Measurements from ENCODE around the gene PPARD. TPM values are rescaled to one million over a fixed set of nuclear protein-coding genes. Genes with fewer than 3 reads are reported as not detected.

Gene PPARD
- total RNA-seq, 1 donor from 2014 or later = 15.0 TPM

DNA sequence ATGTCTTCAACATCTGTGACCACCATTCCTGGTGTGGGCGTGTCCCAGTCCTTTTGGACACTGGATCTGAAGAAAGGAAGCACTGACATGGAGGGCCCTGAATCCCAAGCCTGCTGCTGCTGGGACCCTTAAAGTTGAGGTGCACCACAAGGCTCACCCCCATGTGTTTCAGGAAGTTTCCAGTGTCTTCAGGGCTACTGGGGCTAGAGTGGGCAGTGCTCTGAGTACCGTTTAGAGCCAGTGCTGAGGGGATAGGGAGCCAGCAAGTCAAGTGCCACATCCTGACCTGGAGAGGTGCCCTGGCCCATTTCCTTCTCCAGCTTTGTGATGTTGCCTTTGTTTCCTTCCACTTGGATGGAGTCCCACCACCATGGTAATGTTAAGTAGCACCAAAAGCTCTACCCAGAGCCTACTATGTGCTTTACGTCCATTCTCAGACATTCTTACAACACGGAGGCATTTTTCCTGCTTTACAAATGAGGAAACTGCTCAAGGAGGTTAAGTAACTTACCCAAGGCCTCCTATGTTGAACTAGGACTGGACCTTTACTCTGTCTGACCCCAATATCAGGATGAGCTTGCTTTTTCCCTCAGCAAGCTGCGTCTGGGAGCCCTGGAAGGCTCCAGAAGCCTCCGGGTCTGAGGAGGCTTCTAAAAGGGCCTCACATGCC, 45.3 kb upstream of the PPARD start:
- Histone ChIP-seq H3K4me3 (ENCODE audit: low read depth, low read length) (no peak overlapping the region), H3K27me3 (ENCODE audit: control insufficient read depth, insufficient read depth, low read length) (no peaks in the 10 kb centered on the region), H3K36me3 (ENCODE audit: control insufficient read depth, insufficient read depth, low read length) (peaks cover 4% of the 10 kb centered on the region)
- no peak for DNase-seq (ENCODE audit: low read depth)
- TF ChIP-seq, protein P1, sequence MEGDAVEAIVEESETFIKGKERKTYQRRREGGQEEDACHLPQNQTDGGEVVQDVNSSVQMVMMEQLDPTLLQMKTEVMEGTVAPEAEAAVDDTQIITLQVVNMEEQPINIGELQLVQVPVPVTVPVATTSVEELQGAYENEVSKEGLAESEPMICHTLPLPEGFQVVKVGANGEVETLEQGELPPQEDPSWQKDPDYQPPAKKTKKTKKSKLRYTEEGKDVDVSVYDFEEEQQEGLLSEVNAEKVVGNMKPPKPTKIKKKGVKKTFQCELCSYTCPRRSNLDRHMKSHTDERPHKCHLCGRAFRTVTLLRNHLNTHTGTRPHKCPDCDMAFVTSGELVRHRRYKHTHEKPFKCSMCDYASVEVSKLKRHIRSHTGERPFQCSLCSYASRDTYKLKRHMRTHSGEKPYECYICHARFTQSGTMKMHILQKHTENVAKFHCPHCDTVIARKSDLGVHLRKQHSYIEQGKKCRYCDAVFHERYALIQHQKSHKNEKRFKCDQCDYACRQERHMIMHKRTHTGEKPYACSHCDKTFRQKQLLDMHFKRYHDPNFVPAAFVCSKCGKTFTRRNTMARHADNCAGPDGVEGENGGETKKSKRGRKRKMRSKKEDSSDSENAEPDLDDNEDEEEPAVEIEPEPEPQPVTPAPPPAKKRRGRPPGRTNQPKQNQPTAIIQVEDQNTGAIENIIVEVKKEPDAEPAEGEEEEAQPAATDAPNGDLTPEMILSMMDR (IDR thresholded peaks at IDR 0.05; ENCODE audit: insufficient read depth, low read length, poor library complexity, severe bottlenecking) = no peak

DNA sequence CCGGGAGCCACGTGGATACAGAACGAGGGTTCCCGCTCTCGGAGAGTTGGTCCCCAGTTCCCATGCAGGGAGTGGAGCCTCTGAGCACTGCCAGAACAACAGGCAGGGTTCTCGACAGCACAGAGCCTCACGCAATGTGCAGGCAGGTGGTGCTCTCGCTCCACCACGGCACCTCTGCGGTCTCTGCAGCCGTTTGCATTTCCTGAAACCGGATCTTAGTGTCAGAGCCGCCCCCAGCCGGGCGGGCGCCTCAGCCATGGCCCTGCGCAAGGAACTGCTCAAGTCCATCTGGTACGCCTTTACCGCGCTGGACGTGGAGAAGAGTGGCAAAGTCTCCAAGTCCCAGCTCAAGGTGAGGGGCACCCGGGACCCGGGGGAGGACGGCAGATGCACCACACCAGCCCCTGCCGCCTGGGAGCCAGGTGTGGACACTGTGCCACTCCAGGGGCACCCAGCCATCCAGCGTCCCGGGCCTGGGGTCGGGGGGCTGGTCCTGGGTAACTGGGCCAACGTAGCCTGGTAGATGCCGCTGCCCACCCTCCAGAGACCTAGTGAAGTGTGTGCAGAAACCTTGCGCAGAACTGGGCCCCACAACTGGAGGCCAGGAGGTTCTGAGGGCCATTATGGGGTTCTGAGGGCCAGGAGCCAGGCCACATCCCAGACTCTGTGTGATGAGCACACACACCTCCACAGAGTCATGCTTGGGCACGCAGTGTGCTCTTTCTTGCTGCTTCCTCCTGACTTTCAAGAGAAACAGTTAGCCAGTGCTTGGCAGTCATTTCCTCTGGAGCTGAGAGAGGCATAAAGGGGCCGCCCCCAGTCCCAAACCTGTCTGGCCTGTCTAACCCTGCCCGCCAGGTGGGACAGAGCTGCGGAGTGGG, 44.5 kb upstream of the PPARD start, which contains the start of gene DEF6:
DEF6 (plus strand) TSS at position 218 of the 881 bp plus-strand sequence; CDS start at position 257, 39 bp downstream.
- H3K27me3 ChIP-seq (ENCODE audit: control insufficient read depth, insufficient read depth, low read length) = no peaks in the 10 kb centered on the region
- DNase-seq (ENCODE audit: low read depth) = peak; percentile 50
- peaks cover 4% of the 10 kb centered on the region for H3K36me3 ChIP-seq (ENCODE audit: control insufficient read depth, insufficient read depth, low read length)
- TF ChIP-seq, protein P1 (IDR thresholded peaks at IDR 0.05; ENCODE audit: insufficient read depth, low read length, poor library complexity, severe bottlenecking) = peak; percentile 83
- H3K4me3 ChIP-seq (ENCODE audit: low read depth, low read length) = peak within 1 kb of the TSS; percentile 13

DNA sequence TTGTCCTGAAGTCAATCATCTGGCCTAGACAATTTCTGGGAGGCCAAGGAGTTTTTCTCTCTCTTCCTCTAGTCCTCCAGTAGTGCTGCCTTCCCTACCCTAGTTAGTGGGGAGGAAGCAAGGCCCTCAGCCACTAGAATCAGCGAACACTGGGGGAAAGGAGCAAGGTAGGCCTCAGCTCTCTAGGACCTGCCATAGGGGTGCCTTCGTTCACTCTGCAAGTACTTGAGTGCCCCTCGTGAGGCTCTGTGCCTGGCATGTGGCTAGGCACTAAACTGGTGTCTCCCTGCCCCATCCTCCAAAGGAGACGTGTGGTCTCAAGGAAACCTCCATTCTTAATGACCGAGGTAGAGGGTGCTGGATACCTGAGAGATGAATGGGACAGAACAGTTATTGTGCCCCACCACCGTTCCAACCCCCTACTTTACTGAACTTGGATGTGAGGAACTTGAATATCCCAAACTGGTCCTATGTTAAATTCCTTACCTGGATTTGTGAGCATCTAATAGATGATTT, 43.7 kb upstream of the PPARD start:
- Histone ChIP-seq H3K36me3 (ENCODE audit: control insufficient read depth, insufficient read depth, low read length) (peaks cover 4% of the 10 kb centered on the region), H3K4me3 (ENCODE audit: low read depth, low read length) (no peak overlapping the region), H3K27me3 (ENCODE audit: control insufficient read depth, insufficient read depth, low read length) (no peaks in the 10 kb centered on the region)
- TF ChIP-seq, protein P1 (IDR thresholded peaks at IDR 0.05; ENCODE audit: insufficient read depth, low read length, poor library complexity, severe bottlenecking) = no peak
- DNase-seq (ENCODE audit: low read depth) = no peak

DNA sequence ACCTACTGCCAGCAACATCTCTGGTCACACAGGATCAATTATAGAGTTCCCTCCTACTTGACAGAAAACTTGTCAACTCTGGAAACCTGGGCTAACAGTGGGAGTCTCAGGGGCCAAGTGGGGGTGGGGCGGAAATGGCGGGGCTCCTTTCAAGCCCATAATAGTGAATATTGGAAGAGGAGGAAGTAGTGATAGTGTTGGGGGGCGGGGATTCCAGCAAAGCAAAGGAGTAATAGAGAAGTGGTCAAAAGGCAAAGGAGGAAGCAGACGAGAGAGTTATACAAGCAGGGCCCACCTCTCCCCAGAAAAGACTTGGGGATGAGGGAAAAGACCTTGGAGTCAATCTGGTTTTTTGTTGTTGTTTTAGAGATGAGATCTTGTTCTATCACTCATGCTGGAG, 42.7 kb upstream of the PPARD start:
- H3K4me3 ChIP-seq (ENCODE audit: low read depth, low read length) = no peak overlapping the region
- peaks cover 2% of the 10 kb centered on the region for H3K36me3 ChIP-seq (ENCODE audit: control insufficient read depth, insufficient read depth, low read length)
- no peaks in the 10 kb centered on the region for H3K27me3 ChIP-seq (ENCODE audit: control insufficient read depth, insufficient read depth, low read length)
- DNase-seq (ENCODE audit: low read depth) = no peak
- TF ChIP-seq, protein P1 (IDR thresholded peaks at IDR 0.05; ENCODE audit: insufficient read depth, low read length, poor library complexity, severe bottlenecking) = no peak

DNA sequence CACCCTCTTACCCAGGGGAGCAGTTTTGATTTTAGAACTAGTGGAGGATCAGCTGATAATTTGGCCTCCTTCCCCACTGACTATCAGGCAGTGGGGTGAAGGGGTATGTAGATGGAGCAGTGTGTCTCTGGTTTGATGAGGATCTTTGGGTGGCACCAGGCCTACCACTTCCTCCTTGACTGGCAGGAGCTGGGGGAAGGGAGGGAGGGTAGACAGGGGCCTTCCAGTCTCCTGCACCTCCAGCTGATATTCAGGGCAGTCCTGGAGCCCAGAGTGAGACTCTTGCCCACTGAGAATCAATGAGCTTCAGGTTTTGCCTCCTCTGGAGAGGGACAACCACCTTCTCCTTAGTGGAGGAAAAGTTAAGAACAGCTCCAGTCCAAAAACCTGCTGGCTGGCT, 41.5 kb upstream of the PPARD start:
- TF ChIP-seq, protein P1 (IDR thresholded peaks at IDR 0.05; ENCODE audit: insufficient read depth, low read length, poor library complexity, severe bottlenecking) = no peak

More for the DNA sequence above, 41.5 kb upstream of the PPARD start:
- Histone ChIP-seq H3K4me3 (ENCODE audit: low read depth, low read length) (no peak overlapping the region), H3K27me3 (ENCODE audit: control insufficient read depth, insufficient read depth, low read length) (no peaks in the 10 kb centered on the region), H3K36me3 (ENCODE audit: control insufficient read depth, insufficient read depth, low read length) (no peaks in the 10 kb centered on the region)
- DNase-seq (ENCODE audit: low read depth) = no peak
